ELR (cell line): ENCODE measurements around the gene COPS7A.

ENCODE experiments used
- DNase-seq: peaks from one replicate; pipeline ENCODE4 v3.0.0-alpha.2; 2015; ENCODE audit warnings: low read depth

COPS7A gene

GRCh38 chr12:6770094-6770493 is 46.2 kb downstream of the COPS7A start:
- no peak for DNase-seq

- no peak for DNase-seq
Observed at GRCh38 chr12:6770600-6770999, 46.8 kb downstream of the COPS7A start.

GRCh38 chr12:6771091-6771495 is 47.2 kb downstream of the COPS7A start:
- no peak for DNase-seq

- no peak for DNase-seq
Observed at GRCh38 chr12:6771509-6772330, 47.9 kb downstream of the COPS7A start.

- no peak for DNase-seq
Observed at GRCh38 chr12:6772331-6772695, 48.5 kb downstream of the COPS7A start, which contains the start of gene LAG3. LAG3 (plus strand) TSS chr12:6772520; CDS start chr12:6772853, 333 bp downstream.

- DNase-seq: no peak
Observed at GRCh38 chr12:6772726-6773589, 49.1 kb downstream of the COPS7A start.

GRCh38 chr12:6773590-6774351 is 49.9 kb downstream of the COPS7A start:
- DNase-seq: no peak

GRCh38 chr12:6774499-6775062 is 50.7 kb downstream of the COPS7A start:
- no peak for DNase-seq

- DNase-seq: no peak
Observed at GRCh38 chr12:6775185-6776174, 51.6 kb downstream of the COPS7A start.

GRCh38 chr12:6777386-6777785 is 53.5 kb downstream of the COPS7A start:
- no peak for DNase-seq

- DNase-seq: peak; percentile 45
Observed at GRCh38 chr12:6778217-6778573, 54.3 kb downstream of the COPS7A start.

GRCh38 chr12:6778574-6779550 is 55.0 kb downstream of the COPS7A start:
- peak; percentile 95 for DNase-seq

GRCh38 chr12:6779708-6780432 is 56.0 kb downstream of the COPS7A start:
- no peak for DNase-seq

GRCh38 chr12:6780573-6780972 is 56.7 kb downstream of the COPS7A start:
- DNase-seq: no peak
